Measurements from ENCODE around the gene SLC35E4. TPM values are rescaled to one million over a fixed set of nuclear protein-coding genes. Genes with fewer than 3 reads are reported as not detected.

The SLC35E4 gene
- total RNA-seq, 4 donors from 2014 or later = 6.1 to 15.0 (median 7.3) TPM

GRCh38 chr22:30695351-30695851, 59.8 kb downstream of the SLC35E4 start:
- no peaks in the 10 kb centered on the region for H3K36me3 ChIP-seq
- H3K4me1 ChIP-seq = peaks cover 0 to 16% (median 8%) of the 10 kb centered on the region in 4 donors
- H3K27ac ChIP-seq = no peak overlapping the region
- TF ChIP-seq EP300 (IDR thresholded peaks at IDR 0.05) (no peak), CTCF (IDR thresholded peaks at IDR 0.05) (no peak), POLR2A (IDR thresholded peaks at IDR 0.05) (no peak)
- 54 to 57% methylated on average over 14 of the region's 15 CpGs for WGBS, 2 donors
- no peaks in the 10 kb centered on the region for H3K9me3 ChIP-seq
- no peak for DNase-seq (ENCODE audit: low spot score in 2 of 2)
- H3K4me3 ChIP-seq = peak overlapping the region; percentile 41 to 65 (median 56)
- peaks cover 0 to 11% of the 10 kb centered on the region in 2 donors for H3K27me3 ChIP-seq

- DNase-seq (ENCODE audit: low spot score in 2 of 2) = no peak
- Histone ChIP-seq H3K27me3 (peaks cover 0 to 11% of the 10 kb centered on the region in 2 donors), H3K27ac (no peak overlapping the region), H3K4me1 (peaks cover 0 to 16% (median 8%) of the 10 kb centered on the region in 4 donors), H3K9me3 (no peaks in the 10 kb centered on the region), H3K36me3 (no peaks in the 10 kb centered on the region), H3K4me3 (no peak overlapping the region)
- 74 to 79% methylated on average over 7 of the region's 7 CpGs for WGBS, 2 donors
- no peak for TF ChIP-seq CTCF (IDR thresholded peaks at IDR 0.05)
Measured at GRCh38 chr22:30695871-30696655, 60.5 kb downstream of the SLC35E4 start.

Other genes with a start within 250 kb of the SLC35E4 start
- gene RNF215, start 248.4 kb upstream of the SLC35E4 start, total RNA-seq = 10 to 100 TPM; 19.9 to 42.4 (median 25.2) TPM
- gene SEC14L2, start 238.8 kb upstream of the SLC35E4 start, total RNA-seq = 10 to 100 TPM; 10.0 to 29.1 (median 12.4) TPM
- gene MTFP1, start 210.0 kb upstream of the SLC35E4 start, total RNA-seq = 10 to 100 TPM in 2 of 4 donors, 1 to 10 TPM in 2; 2.2 to 12.7 (median 7.3) TPM
- not detected for gene SEC14L3, start 163.8 kb upstream of the SLC35E4 start, total RNA-seq
- under 1 TPM in 1 of 4 donors, not detected in 3; 0.30 TPM for gene SEC14L4, start 130.1 kb upstream of the SLC35E4 start, total RNA-seq
- gene SEC14L6, start 89.0 kb upstream of the SLC35E4 start, total RNA-seq = 1 to 10 TPM in 1 of 4 donors, under 1 TPM in 3; 0.21 to 3.3 (median 0.94) TPM
- gene GAL3ST1, start 61.1 kb upstream of the SLC35E4 start, total RNA-seq = 10 to 100 TPM; 17.4 to 22.2 (median 18.8) TPM
- 10 to 100 TPM; 53.9 to 74.7 (median 70.3) TPM for gene PES1, start 43.9 kb upstream of the SLC35E4 start, total RNA-seq
- gene TCN2, start 28.6 kb upstream of the SLC35E4 start, total RNA-seq = 10 to 100 TPM; 38.2 to 56.1 (median 43.8) TPM
- gene DUSP18, start 32.1 kb downstream of the SLC35E4 start, total RNA-seq = 10 to 100 TPM in 3 of 4 donors, 1 to 10 TPM in 1; 8.8 to 12.0 (median 10.4) TPM
- gene OSBP2, start 59.1 kb downstream of the SLC35E4 start, total RNA-seq = 1 to 10 TPM in 3 of 4 donors, under 1 TPM in 1; 0.66 to 2.4 (median 1.6) TPM

All from tibial nerve (tissue), 4 donors.